ENCODE measurements around the gene SLC35F4. TPM values are rescaled to one million over a fixed set of nuclear protein-coding genes. Genes with fewer than 3 reads are reported as not detected.
"Not testable (repeated sequence)": the region's sequence is repeated elsewhere in the genome, so short reads cannot be mapped to it uniquely, and the experiment has no call there.

The SLC35F4 gene
- total RNA-seq, 2 experiments from 2014 or later: not detected

- peaks cover 27% of the 10 kb centered on the region for H3K9me3 Mint-ChIP-seq
- no peaks in the 10 kb centered on the region for H3K36me3 Mint-ChIP-seq
- no peak overlapping the region for H3K4me3 Mint-ChIP-seq
- H3K4me1 Mint-ChIP-seq: no peaks in the 10 kb centered on the region
- no peaks in the 10 kb centered on the region for H3K27me3 Mint-ChIP-seq
- DNase-seq: no peak
- no peak overlapping the region for H3K27ac Mint-ChIP-seq
Measured at GRCh38 chr14:57785058-57785457, 80.8 kb downstream of the SLC35F4 start.

- no peaks in the 10 kb centered on the region for H3K27me3 Mint-ChIP-seq
- H3K36me3 Mint-ChIP-seq: no peaks in the 10 kb centered on the region
- peaks cover 5% of the 10 kb centered on the region for H3K9me3 Mint-ChIP-seq
- H3K27ac Mint-ChIP-seq: no peak overlapping the region
- no peak for DNase-seq
- no peaks in the 10 kb centered on the region for H3K4me1 Mint-ChIP-seq
- no peak overlapping the region for H3K4me3 Mint-ChIP-seq
Measured at GRCh38 chr14:57771801-57772200, 94.1 kb downstream of the SLC35F4 start.

GRCh38 chr14:57769863-57770523 is 95.9 kb downstream of the SLC35F4 start:
- H3K4me3 Mint-ChIP-seq: no peak overlapping the region
- no peak for DNase-seq

GRCh38 chr14:57761800-57762199 is 104.1 kb downstream of the SLC35F4 start:
- Mint-ChIP-seq H3K27ac (no peak overlapping the region), H3K27me3 (peaks cover 5% of the 10 kb centered on the region), H3K4me1 (no peaks in the 10 kb centered on the region), H3K4me3 (no peak overlapping the region), H3K9me3 (no peaks in the 10 kb centered on the region), H3K36me3 (no peaks in the 10 kb centered on the region)
- no peak for DNase-seq

More at GRCh38 chr14:57769863-57770523, 95.9 kb downstream of the SLC35F4 start:
- Mint-ChIP-seq H3K4me1 (no peaks in the 10 kb centered on the region), H3K27ac (no peak overlapping the region), H3K27me3 (no peaks in the 10 kb centered on the region), H3K9me3 (no peaks in the 10 kb centered on the region), H3K36me3 (no peaks in the 10 kb centered on the region)

- Mint-ChIP-seq H3K9me3 (no peaks in the 10 kb centered on the region), H3K4me3 (no peak overlapping the region), H3K4me1 (no peaks in the 10 kb centered on the region), H3K36me3 (no peaks in the 10 kb centered on the region), H3K27ac (no peak overlapping the region), H3K27me3 (peaks cover 5% of the 10 kb centered on the region)
- DNase-seq: no peak
Measured at GRCh38 chr14:57760896-57761295, 105.0 kb downstream of the SLC35F4 start.

GRCh38 chr14:57755018-57755521 is 110.8 kb downstream of the SLC35F4 start:
- no peaks in the 10 kb centered on the region for H3K9me3 Mint-ChIP-seq
- no peaks in the 10 kb centered on the region for H3K4me1 Mint-ChIP-seq
- H3K27ac Mint-ChIP-seq: no peak overlapping the region
- no peak for DNase-seq
- no peak overlapping the region for H3K4me3 Mint-ChIP-seq
- H3K27me3 Mint-ChIP-seq: no peaks in the 10 kb centered on the region
- H3K36me3 Mint-ChIP-seq: no peaks in the 10 kb centered on the region

GRCh38 chr14:57754527-57754926 is 111.4 kb downstream of the SLC35F4 start:
- Mint-ChIP-seq H3K4me3 (no peak overlapping the region), H3K4me1 (no peaks in the 10 kb centered on the region), H3K27me3 (no peaks in the 10 kb centered on the region), H3K27ac (no peak overlapping the region), H3K9me3 (no peaks in the 10 kb centered on the region), H3K36me3 (no peaks in the 10 kb centered on the region)
- DNase-seq: no peak

GRCh38 chr14:57753821-57754220 is 112.1 kb downstream of the SLC35F4 start:
- H3K4me3 Mint-ChIP-seq: no peak overlapping the region
- no peaks in the 10 kb centered on the region for H3K27me3 Mint-ChIP-seq
- no peak for DNase-seq
- H3K36me3 Mint-ChIP-seq: no peaks in the 10 kb centered on the region
- H3K9me3 Mint-ChIP-seq: no peaks in the 10 kb centered on the region
- no peaks in the 10 kb centered on the region for H3K4me1 Mint-ChIP-seq
- H3K27ac Mint-ChIP-seq: no peak overlapping the region

- DNase-seq, H3K27ac Mint-ChIP-seq, H3K36me3 Mint-ChIP-seq, H3K4me1 Mint-ChIP-seq, H3K9me3 Mint-ChIP-seq, H3K27me3 Mint-ChIP-seq, H3K4me3 Mint-ChIP-seq: not testable (repeated sequence)
Measured at GRCh38 chr14:57752142-57752695, 113.7 kb downstream of the SLC35F4 start.

- DNase-seq: no peak
- Mint-ChIP-seq H3K9me3 (no peaks in the 10 kb centered on the region), H3K4me1 (no peaks in the 10 kb centered on the region), H3K27ac (no peak overlapping the region), H3K4me3 (no peak overlapping the region), H3K36me3 (no peaks in the 10 kb centered on the region), H3K27me3 (no peaks in the 10 kb centered on the region)
Measured at GRCh38 chr14:57751400-57751799, 114.5 kb downstream of the SLC35F4 start.

- Mint-ChIP-seq H3K4me1 (no peaks in the 10 kb centered on the region), H3K4me3 (no peak overlapping the region), H3K27me3 (no peaks in the 10 kb centered on the region), H3K9me3 (peaks cover 2% of the 10 kb centered on the region), H3K27ac (no peak overlapping the region), H3K36me3 (no peaks in the 10 kb centered on the region)
- no peak for DNase-seq
Measured at GRCh38 chr14:57749267-57749666, 116.6 kb downstream of the SLC35F4 start.

- DNase-seq: no peak
- Mint-ChIP-seq H3K9me3 (peaks cover 2% of the 10 kb centered on the region), H3K27ac (no peak overlapping the region), H3K27me3 (no peaks in the 10 kb centered on the region), H3K36me3 (no peaks in the 10 kb centered on the region), H3K4me1 (no peaks in the 10 kb centered on the region), H3K4me3 (no peak overlapping the region)
Measured at GRCh38 chr14:57748279-57748678, 117.6 kb downstream of the SLC35F4 start.

- H3K27ac Mint-ChIP-seq: no peak overlapping the region
- H3K4me3 Mint-ChIP-seq: no peak overlapping the region
- H3K27me3 Mint-ChIP-seq: no peaks in the 10 kb centered on the region
- H3K4me1 Mint-ChIP-seq: no peaks in the 10 kb centered on the region
- H3K36me3 Mint-ChIP-seq: no peaks in the 10 kb centered on the region
- peaks cover 2% of the 10 kb centered on the region for H3K9me3 Mint-ChIP-seq
- no peak for DNase-seq
Measured at GRCh38 chr14:57747036-57747435, 118.9 kb downstream of the SLC35F4 start.

- Mint-ChIP-seq H3K36me3 (no peaks in the 10 kb centered on the region), H3K9me3 (peaks cover 2% of the 10 kb centered on the region), H3K27me3 (no peaks in the 10 kb centered on the region), H3K27ac (no peak overlapping the region), H3K4me1 (no peaks in the 10 kb centered on the region), H3K4me3 (no peak overlapping the region)
- no peak for DNase-seq
Measured at GRCh38 chr14:57746563-57746962, 119.3 kb downstream of the SLC35F4 start.

GRCh38 chr14:57739516-57739915 is 126.4 kb downstream of the SLC35F4 start:
- Mint-ChIP-seq H3K4me1 (no peaks in the 10 kb centered on the region), H3K4me3 (no peak overlapping the region), H3K27me3 (no peaks in the 10 kb centered on the region), H3K36me3 (no peaks in the 10 kb centered on the region), H3K9me3 (no peaks in the 10 kb centered on the region), H3K27ac (no peak overlapping the region)
- no peak for DNase-seq

- Mint-ChIP-seq H3K27me3 (no peaks in the 10 kb centered on the region), H3K9me3 (no peaks in the 10 kb centered on the region), H3K4me1 (no peaks in the 10 kb centered on the region), H3K4me3 (no peak overlapping the region), H3K36me3 (no peaks in the 10 kb centered on the region), H3K27ac (no peak overlapping the region)
- no peak for DNase-seq
Measured at GRCh38 chr14:57737598-57737997, 128.3 kb downstream of the SLC35F4 start.
